ENCODE measurements around the gene AQP3. TPM values are rescaled to one million over a fixed set of nuclear protein-coding genes. Genes with fewer than 3 reads are reported as not detected.

Gene AQP3
- total and polyA plus RNA-seq, 9 of the 15 experiments (the other 6 are each of a cell fraction or from before 2014, with no cell fraction given) = 4.2 to 31.5 (median 17.6) TPM

DNA sequence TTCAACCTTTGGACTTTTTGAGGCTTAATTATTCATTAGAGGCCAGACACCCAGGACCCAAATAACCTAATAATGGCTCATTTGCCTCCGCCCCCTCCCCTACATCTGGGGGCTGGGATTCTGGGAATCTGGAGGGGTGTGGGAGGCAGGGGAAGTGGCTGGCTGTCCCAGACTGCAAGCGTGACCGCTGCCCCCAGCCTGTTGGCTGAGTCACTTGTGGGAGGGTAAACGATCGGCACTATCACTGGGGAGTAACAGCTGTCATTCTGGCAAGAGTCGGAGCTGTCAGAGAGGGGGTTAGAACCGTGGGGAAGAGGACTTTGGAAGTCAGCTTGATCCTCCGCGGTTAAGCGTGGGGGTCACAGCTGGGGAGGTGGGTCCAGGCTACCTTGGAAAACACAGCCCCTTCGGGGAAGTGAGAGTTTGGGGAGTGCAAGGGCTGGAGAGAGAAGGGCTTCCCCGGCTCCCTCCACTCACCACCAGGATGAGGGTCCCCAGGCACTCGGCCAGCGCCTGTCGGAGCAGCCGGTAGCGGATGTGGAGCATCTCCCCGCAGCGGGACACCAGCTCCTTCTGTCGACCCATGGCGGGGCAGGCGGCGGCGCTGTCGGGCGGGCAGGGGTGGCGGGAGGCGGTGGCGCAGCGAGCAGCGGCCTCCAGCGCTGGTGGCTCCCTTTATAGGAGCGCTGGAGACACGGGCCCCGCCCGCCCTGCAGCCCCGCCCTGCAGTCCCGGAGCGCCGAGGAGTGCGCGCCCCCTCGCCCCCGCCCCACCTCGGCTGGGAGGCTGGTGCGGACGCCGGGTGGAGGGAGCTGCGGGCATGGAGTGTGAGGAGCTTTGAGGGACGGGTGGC lies at the start of gene AQP3 (continued):
- TF ChIP-seq NKRF (IDR thresholded peaks at IDR 0.05; ENCODE audit: borderline replicate concordance) (peak; percentile 67), MNT (conservative IDR thresholded peaks at IDR 0.05) (peak; percentile 83 to 87), MAFF (IDR thresholded peaks at IDR 0.05; ENCODE audit: low read length) (peak; percentile 32; the same call in 1 of the 2 replicates), MXD1 (CRISPR knock-in tag; IDR thresholded peaks at IDR 0.05; ENCODE audit: borderline replicate concordance, poor library complexity, severe bottlenecking) (no peak), RREB1 (CRISPR knock-in tag; IDR thresholded peaks at IDR 0.05) (no peak), RCOR1 (IDR thresholded peaks at IDR 0.05; ENCODE audit: borderline replicate concordance in 1 of 2, low read depth in 2 of 2, low read length in 2 of 2) (no peak; a peak in 2 of 4 replicates), ETV1 (tag; conservative IDR thresholded peaks at IDR 0.05; ENCODE audit: low read depth) (no peak), ZNF239 (CRISPR knock-in tag; IDR thresholded peaks at IDR 0.05) (no peak), CREBBP (IDR thresholded peaks at IDR 0.05; ENCODE audit: low read depth, low read length) (no peak), XRCC3 (IDR thresholded peaks at IDR 0.05) (no peak), RBM17 (IDR thresholded peaks at IDR 0.05; ENCODE audit: borderline replicate concordance, low read depth, low read length) (no peak), ZNF41 (CRISPR knock-in tag; conservative IDR thresholded peaks at IDR 0.05) (no peak), MTA3 (IDR thresholded peaks at IDR 0.05; ENCODE audit: borderline replicate concordance) (0 out of 2 replicates have a peak, but pooled peaks have one; percentile 1)
- TF ChIP-seq, protein P1, sequence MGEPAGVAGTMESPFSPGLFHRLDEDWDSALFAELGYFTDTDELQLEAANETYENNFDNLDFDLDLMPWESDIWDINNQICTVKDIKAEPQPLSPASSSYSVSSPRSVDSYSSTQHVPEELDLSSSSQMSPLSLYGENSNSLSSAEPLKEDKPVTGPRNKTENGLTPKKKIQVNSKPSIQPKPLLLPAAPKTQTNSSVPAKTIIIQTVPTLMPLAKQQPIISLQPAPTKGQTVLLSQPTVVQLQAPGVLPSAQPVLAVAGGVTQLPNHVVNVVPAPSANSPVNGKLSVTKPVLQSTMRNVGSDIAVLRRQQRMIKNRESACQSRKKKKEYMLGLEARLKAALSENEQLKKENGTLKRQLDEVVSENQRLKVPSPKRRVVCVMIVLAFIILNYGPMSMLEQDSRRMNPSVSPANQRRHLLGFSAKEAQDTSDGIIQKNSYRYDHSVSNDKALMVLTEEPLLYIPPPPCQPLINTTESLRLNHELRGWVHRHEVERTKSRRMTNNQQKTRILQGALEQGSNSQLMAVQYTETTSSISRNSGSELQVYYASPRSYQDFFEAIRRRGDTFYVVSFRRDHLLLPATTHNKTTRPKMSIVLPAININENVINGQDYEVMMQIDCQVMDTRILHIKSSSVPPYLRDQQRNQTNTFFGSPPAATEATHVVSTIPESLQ (CRISPR knock-in tag; IDR thresholded peaks at IDR 0.05) = no peak

Measured in K562 (cell line).